ENCODE measurements around the gene REEP1. TPM values are rescaled to one million over a fixed set of nuclear protein-coding genes. Genes with fewer than 3 reads are reported as not detected.

REEP1 gene
- total and polyA plus RNA-seq, 2 donors (not counting 1 experiment from before 2014, with no cell fraction given) = not detected

GRCh38 chr2:86305915-86306254 lies 31.5 kb downstream of the REEP1 start:
- TF ChIP-seq CTCF (IDR thresholded peaks at IDR 0.05) = no peak
- TF ChIP-seq EZH2 (IDR thresholded peaks at IDR 0.05; ENCODE audit: borderline replicate concordance, insufficient read depth, low read depth, low read length, poor library complexity, severe bottlenecking) = no peak
- Histone ChIP-seq H3K79me2 (ENCODE audit: control insufficient read depth, insufficient read depth, low read length) (no peaks in the 10 kb centered on the region), H3K9me3 (ENCODE audit: control extremely low read depth in 1 of 3, control insufficient read depth in 2 of 3, insufficient read depth in 1 of 3, low read length in 2 of 3) (no peaks in the 10 kb centered on the region), H3K27ac (ENCODE audit: low read length in 2 of 2) (no peak overlapping the region), H3K9ac (ENCODE audit: low read length) (no peak overlapping the region), H4K20me1 (ENCODE audit: control insufficient read depth, insufficient read depth, low read length, poor library complexity, severe bottlenecking) (no peaks in the 10 kb centered on the region), H3K4me1 (ENCODE audit: control insufficient read depth in 2 of 2, insufficient read depth in 2 of 2, low read length in 2 of 2) (no peaks in the 10 kb centered on the region), H3K4me3 (ENCODE audit: control extremely low read depth in 1 of 5, extremely low read depth in 1 of 5, insufficient read depth in 1 of 5, low read depth in 2 of 5, low read length in 4 of 5) (no peak overlapping the region), H3K27me3 (replicated peaks in 1 of 4; ENCODE audit: control extremely low read depth in 1 of 4, control insufficient read depth in 3 of 4, insufficient read depth in 4 of 4, low read length in 3 of 4) (peaks cover 0 to 21% (median 0%) of the 10 kb centered on the region in 4 experiments), H2AFZ (ENCODE audit: insufficient read depth, low read depth, low read length, poor library complexity, severe bottlenecking) (no peak overlapping the region), H3K36me3 (replicated peaks in 1 of 2; ENCODE audit: control extremely low read depth in 1 of 2, control insufficient read depth in 1 of 2, extremely low read depth in 1 of 2, insufficient read depth in 2 of 2, low read length in 1 of 2) (no peaks in the 10 kb centered on the region), H3K4me2 (replicated peaks; ENCODE audit: low read depth, low read length, poor library complexity, severe bottlenecking) (no peak overlapping the region)
- Mint-ChIP-seq H3K27me3 (peaks cover 35% of the 10 kb centered on the region), H3K27ac (no peak overlapping the region), H3K4me3 (no peak overlapping the region), H3K4me1 (no peaks in the 10 kb centered on the region), H3K9me3 (ENCODE audit: insufficient read depth) (no peaks in the 10 kb centered on the region)
- POLR2A ChIA-PET = no interaction called here
- CTCF ChIA-PET = no interaction called here
- ATAC-seq (ENCODE audit: low read depth) = no peak
- intact Hi-C loops (cut with micrococcal nuclease) = no loop called here
- 92% methylated on average over 1 of the region's 5 CpGs for WGBS (ENCODE audit: insufficient coverage)
- no peak for DNase-seq

- POLR2A ChIA-PET = no interaction called here
- H3K9ac ChIP-seq (ENCODE audit: low read length) = no peak overlapping the region
- CTCF ChIA-PET = interaction anchor here (1.1 to 1.9 kb wide), 3 partner anchors 9 to 84 kb away, joined by 4 to 9 read pairs (median 5); no protein-coding TSS in a partner anchor
- no peaks in the 10 kb centered on the region for H4K20me1 ChIP-seq (ENCODE audit: control insufficient read depth, insufficient read depth, low read length, poor library complexity, severe bottlenecking)
- H3K4me3 Mint-ChIP-seq = no peak overlapping the region
- no peak overlapping the region for H3K4me2 ChIP-seq (replicated peaks; ENCODE audit: low read depth, low read length, poor library complexity, severe bottlenecking)
- no peak overlapping the region for H3K27ac ChIP-seq (ENCODE audit: low read length in 2 of 2)
- intact Hi-C loops (cut with micrococcal nuclease) = no loop called here
- H3K27ac Mint-ChIP-seq = no peak overlapping the region
- no peaks in the 10 kb centered on the region for H3K9me3 ChIP-seq (ENCODE audit: control extremely low read depth in 1 of 3, control insufficient read depth in 2 of 3, insufficient read depth in 1 of 3, low read length in 2 of 3)
- H3K9me3 Mint-ChIP-seq (ENCODE audit: insufficient read depth) = no peaks in the 10 kb centered on the region
- H3K27me3 Mint-ChIP-seq = peaks cover 40% of the 10 kb centered on the region
- H2AFZ ChIP-seq (ENCODE audit: insufficient read depth, low read depth, low read length, poor library complexity, severe bottlenecking) = no peak overlapping the region
- no peaks in the 10 kb centered on the region for H3K4me1 Mint-ChIP-seq
- no peak for DNase-seq
- TF ChIP-seq CTCF (IDR thresholded peaks at IDR 0.05) (no peak), EZH2 (IDR thresholded peaks at IDR 0.05; ENCODE audit: borderline replicate concordance, insufficient read depth, low read depth, low read length, poor library complexity, severe bottlenecking) (no peak)
- no peaks in the 10 kb centered on the region for H3K79me2 ChIP-seq (ENCODE audit: control insufficient read depth, insufficient read depth, low read length)
- H3K27me3 ChIP-seq (replicated peaks in 1 of 4; ENCODE audit: control extremely low read depth in 1 of 4, control insufficient read depth in 3 of 4, insufficient read depth in 4 of 4, low read length in 3 of 4) = peaks cover 0 to 21% (median 0%) of the 10 kb centered on the region in 4 experiments
- H3K4me3 ChIP-seq (ENCODE audit: control extremely low read depth in 1 of 5, extremely low read depth in 1 of 5, insufficient read depth in 1 of 5, low read depth in 2 of 5, low read length in 4 of 5) = no peak overlapping the region
- H3K4me1 ChIP-seq (ENCODE audit: control insufficient read depth in 2 of 2, insufficient read depth in 2 of 2, low read length in 2 of 2) = no peaks in the 10 kb centered on the region
- ATAC-seq (ENCODE audit: low read depth) = no peak
- WGBS (ENCODE audit: insufficient coverage) = 82% methylated on average over 3 of the region's 5 CpGs
- no peaks in the 10 kb centered on the region for H3K36me3 ChIP-seq (replicated peaks in 1 of 2; ENCODE audit: control extremely low read depth in 1 of 2, control insufficient read depth in 1 of 2, extremely low read depth in 1 of 2, insufficient read depth in 2 of 2, low read length in 1 of 2)
Measured at GRCh38 chr2:86305195-86305914, 32.1 kb downstream of the REEP1 start.

Data from B cell (primary cell).